ENCODE data around the gene ANAPC13. TPM values are rescaled to one million over a fixed set of nuclear protein-coding genes. Genes with fewer than 3 reads are reported as not detected.

ANAPC13 gene
- total RNA-seq, 1 donor from 2014 or later: 78.3 TPM

Other genes with a start within 250 kb of the ANAPC13 start
- 34.2 TPM for gene RYK, start 235.1 kb downstream of the ANAPC13 start, total RNA-seq
- gene AMOTL2, start 111.5 kb downstream of the ANAPC13 start, total RNA-seq: 63.0 TPM
- 32.5 TPM for gene CEP63, start 72 bp upstream of the ANAPC13 start, total RNA-seq
- 13.7 TPM for gene KY, start 165.0 kb upstream of the ANAPC13 start, total RNA-seq